A549 (cell line): ENCODE measurements around the gene PRXL2B. TPM values are rescaled to one million over a fixed set of nuclear protein-coding genes. Genes with fewer than 3 reads are reported as not detected.
"Not testable (repeated sequence)": the region's sequence is repeated elsewhere in the genome, so short reads cannot be mapped to it uniquely, and the experiment has no call there.

Experiments
- ATAC-seq, 2 experiments: fragments of 200-7000 bp in 1 of 2; fragments of >200 bp in 1 of 2; cut with Nextera tagmentation in 1 of 2; cut with Tn5 transposase in 1 of 2; 3 replicates each; pipeline versions ENCODE4 v1.8.0 to v1.9.1; 2018 to 2020; ENCODE audit warnings: mild to moderate bottlenecking in 1 of 2, moderate library complexity in 1 of 2
- CTCF ChIA-PET: fragments of 300-600 bp; sonication (Branson Sonifier 250); formaldehyde crosslinking; extraction: SDS; loops from one replicate; lab custom pipeline; 2021; ENCODE audit warnings: antibody characterized with exemption, inconsistent platforms; lab: Yijun Ruan, JAX
- POLR2A ChIA-PET: fragments of 350-600 bp; formaldehyde crosslinking; extraction: SDS; loops from one replicate; lab custom pipeline; 2021; ENCODE audit warnings: antibody characterized with exemption, inconsistent platforms; lab: Yijun Ruan, JAX
- DNase-seq, 2 experiments: peaks; one replicate each; pipeline versions ENCODE4 v3.0.0 to v3.0.0-alpha.2; 2011 to 2016; ENCODE audit warnings: low read depth in 1 of 2, low spot score in 1 of 2
- FAIRE-seq: peaks from 2 replicates; lab custom pipeline; 2011; peaks lifted over from hg19 to GRCh38; lab: Jason Lieb, UNC
- H3K27ac ChIP-seq, 2 experiments: fragments of >200 bp; sonication (Bioruptor Twin); formaldehyde crosslinking; 3 replicates each; pipeline ENCODE4 v1.5.1; 2016 to 2017
- H3K4me1 ChIP-seq: fragments of >200 bp; sonication (Bioruptor Twin); formaldehyde crosslinking; 3 replicates; pipeline ENCODE4 v1.6.1; 2016
- H3K4me2 ChIP-seq: fragments of >200 bp; sonication (Bioruptor Twin); formaldehyde crosslinking; 3 replicates; pipeline ENCODE4 v1.6.1; 2016
- H3K4me3 ChIP-seq: fragments of >200 bp; sonication (Bioruptor Twin); formaldehyde crosslinking; 3 replicates; pipeline ENCODE4 v1.5.1; 2016
- H3K9me3 ChIP-seq: fragments of >200 bp; sonication (Bioruptor Twin); formaldehyde crosslinking; 3 replicates; pipeline ENCODE4 v1.6.1; 2016
- CBX8 ChIP-seq: fragments of 200-600 bp; sonication (generic); IDR thresholded peaks from 2 replicates; pipeline ENCODE4 v1.6.1; 2016
- CEBPB ChIP-seq, 2 experiments: fragments of >200 bp in 1 of 2; sonication (Bioruptor Twin) in 1 of 2; formaldehyde crosslinking in 1 of 2; IDR thresholded peaks; 2 replicates each; pipeline ENCODE4 v1.6.1; 2012 to 2016
- FOSB ChIP-seq: fragments of 250-450 bp; sonication (Bioruptor Pico); IDR thresholded peaks from 2 replicates; pipeline ENCODE4 v1.5.0; 2020; ENCODE audit warnings: mild to moderate bottlenecking, moderate library complexity
- FOSL2 ChIP-seq, 2 experiments: fragments of 450-650 bp in 1 of 2; fragments of >200 bp in 1 of 2; sonication (Bioruptor Twin) in 1 of 2; formaldehyde crosslinking; IDR thresholded peaks; 2 replicates each; pipeline versions ENCODE4 v1.5.0 to v1.6.1; 2016 to 2020; ENCODE audit warnings: mild to moderate bottlenecking in 1 of 2, moderate library complexity in 1 of 2
- HEYL ChIP-seq: fragments of 250-450 bp; sonication (Bioruptor Pico); IDR thresholded peaks from 2 replicates; pipeline ENCODE4 v1.8.0; 2021; ENCODE audit warnings: mild to moderate bottlenecking, moderate library complexity
- JUNB ChIP-seq: fragments of >200 bp; sonication (Bioruptor Twin); formaldehyde crosslinking; IDR thresholded peaks from 2 replicates; pipeline ENCODE4 v1.6.1; 2016
- KDM1A ChIP-seq: fragments of 200-600 bp; sonication (generic); IDR thresholded peaks from 2 replicates; pipeline ENCODE4 v1.6.1; 2016; ENCODE audit warnings: low read depth, mild to moderate bottlenecking
- RAD21 ChIP-seq, 2 experiments: fragments of >200 bp in 1 of 2; sonication (Bioruptor Twin) in 1 of 2; formaldehyde crosslinking in 1 of 2; IDR thresholded peaks in 1 of 2; conservative IDR thresholded peaks in 1 of 2; 2 replicates in 1 of 2; 3 replicates in 1 of 2; pipeline ENCODE4 v1.6.1; 2012 to 2018; ENCODE audit warnings: inconsistent platforms in 1 of 2
- RFX5 ChIP-seq: fragments of 450-650 bp; IDR thresholded peaks from 2 replicates; pipeline ENCODE4 v1.7.1; 2014; ENCODE audit warnings: antibody characterized with exemption, mild to moderate bottlenecking, moderate library complexity
- SMC3 ChIP-seq: fragments of >200 bp; sonication (Bioruptor Twin); formaldehyde crosslinking; IDR thresholded peaks from 3 replicates; pipeline ENCODE4 v1.6.1; 2018; ENCODE audit warnings: inconsistent platforms
- WGBS: methylation state at CpG from one replicate; pipeline ENCODE4 v1.1.6; 2017; ENCODE audit errors: missing lambda C conversion rate; 5-methylcytosine and 5-hydroxymethylcytosine counted together
- polyA plus RNA-seq, 4 experiments: library from polyadenylated mRNA; depleted of rRNA in 3 of 4; stranded (reverse); fragments of >200 nt; fragmentation: RNase III in 1 of 4; extraction: RNeasy Plus Mini Kit Qiagen cat#74134 plus additional on column Dnase treatment in 1 of 4; gene quantifications; 2 replicates in 3 of 4; 3 replicates in 1 of 4; pipeline ENCODE4 v1.2.3, GENCODE V29; 2011 to 2017
- TF ChIP-seq, protein P1 (sequence below): fragments of >200 bp; sonication (Bioruptor Twin); formaldehyde crosslinking; IDR thresholded peaks from 3 replicates; pipeline ENCODE4 v1.5.1; 2016
- TF ChIP-seq, protein P2 (sequence below): IDR thresholded peaks from 2 replicates; pipeline ENCODE4 v1.6.1; 2012; ENCODE audit warnings: low read depth, borderline replicate concordance
- TF ChIP-seq, protein P3 (sequence below): IDR thresholded peaks from 2 replicates; pipeline ENCODE4 v1.6.1; 2012
- TF ChIP-seq, protein P4 (sequence below): fragments of 250-450 bp; sonication (Bioruptor Pico); IDR thresholded peaks from 2 replicates; pipeline ENCODE4 v1.5.0; 2020; ENCODE audit warnings: low read depth, mild to moderate bottlenecking, moderate library complexity

PRXL2B gene
- polyA plus RNA-seq, 2 of the 4 experiments (the other 2 are of a cell fraction): 4.4 to 16.4 TPM

DNA sequence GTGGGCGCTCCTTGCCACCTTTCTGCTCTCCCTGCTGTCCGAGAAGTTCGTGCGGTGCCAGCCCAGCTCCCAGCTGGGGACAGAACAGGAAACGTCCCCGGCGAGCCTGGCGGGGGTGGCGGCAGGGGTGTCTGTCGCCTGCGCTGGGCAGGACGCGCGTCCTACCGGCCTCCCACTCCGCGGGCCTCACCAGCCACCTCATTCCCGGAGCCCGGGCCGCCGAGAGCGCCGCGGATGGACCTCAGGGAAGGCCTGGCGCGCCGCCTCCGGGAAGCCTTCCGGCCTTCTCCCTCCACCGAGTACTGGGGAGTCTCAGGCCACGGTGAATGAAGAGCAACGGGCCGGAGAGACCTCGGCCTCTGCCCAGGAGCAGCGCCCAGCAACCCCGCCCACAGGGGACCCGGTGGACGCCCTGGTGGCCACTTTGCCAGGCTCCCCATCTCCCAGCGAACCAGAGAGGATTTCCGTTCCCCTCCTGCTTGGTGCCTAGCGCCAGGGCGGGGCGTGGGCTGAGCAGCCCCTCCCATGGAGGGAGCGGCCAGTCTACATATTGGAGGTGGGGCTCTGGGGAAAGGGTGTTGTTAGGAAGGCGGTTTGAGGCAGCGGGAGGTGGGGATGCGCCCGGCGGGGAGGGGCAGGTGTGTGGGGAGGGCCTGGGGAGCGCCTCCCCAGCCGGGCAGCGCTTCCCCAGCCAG is 39.9 kb upstream of the PRXL2B start (continued):
- TF ChIP-seq FOSB (CRISPR knock-in tag) (no peak), FOSL2 (IDR thresholded peaks at IDR 0.05) (no peak), FOSL2 (CRISPR knock-in tag; IDR thresholded peaks at IDR 0.05) (no peak), RFX5 (no peak), CEBPB (IDR thresholded peaks at IDR 0.05) (no peak), CBX8 (no peak), JUNB (no peak), KDM1A (0 out of 2 replicates have a peak, but pooled peaks have one; percentile 49)
- TF ChIP-seq, protein P1, sequence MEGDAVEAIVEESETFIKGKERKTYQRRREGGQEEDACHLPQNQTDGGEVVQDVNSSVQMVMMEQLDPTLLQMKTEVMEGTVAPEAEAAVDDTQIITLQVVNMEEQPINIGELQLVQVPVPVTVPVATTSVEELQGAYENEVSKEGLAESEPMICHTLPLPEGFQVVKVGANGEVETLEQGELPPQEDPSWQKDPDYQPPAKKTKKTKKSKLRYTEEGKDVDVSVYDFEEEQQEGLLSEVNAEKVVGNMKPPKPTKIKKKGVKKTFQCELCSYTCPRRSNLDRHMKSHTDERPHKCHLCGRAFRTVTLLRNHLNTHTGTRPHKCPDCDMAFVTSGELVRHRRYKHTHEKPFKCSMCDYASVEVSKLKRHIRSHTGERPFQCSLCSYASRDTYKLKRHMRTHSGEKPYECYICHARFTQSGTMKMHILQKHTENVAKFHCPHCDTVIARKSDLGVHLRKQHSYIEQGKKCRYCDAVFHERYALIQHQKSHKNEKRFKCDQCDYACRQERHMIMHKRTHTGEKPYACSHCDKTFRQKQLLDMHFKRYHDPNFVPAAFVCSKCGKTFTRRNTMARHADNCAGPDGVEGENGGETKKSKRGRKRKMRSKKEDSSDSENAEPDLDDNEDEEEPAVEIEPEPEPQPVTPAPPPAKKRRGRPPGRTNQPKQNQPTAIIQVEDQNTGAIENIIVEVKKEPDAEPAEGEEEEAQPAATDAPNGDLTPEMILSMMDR: no peak
- TF ChIP-seq, protein P2, sequence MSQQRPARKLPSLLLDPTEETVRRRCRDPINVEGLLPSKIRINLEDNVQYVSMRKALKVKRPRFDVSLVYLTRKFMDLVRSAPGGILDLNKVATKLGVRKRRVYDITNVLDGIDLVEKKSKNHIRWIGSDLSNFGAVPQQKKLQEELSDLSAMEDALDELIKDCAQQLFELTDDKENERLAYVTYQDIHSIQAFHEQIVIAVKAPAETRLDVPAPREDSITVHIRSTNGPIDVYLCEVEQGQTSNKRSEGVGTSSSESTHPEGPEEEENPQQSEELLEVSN: 0 out of 2 replicates have a peak, but pooled peaks have one; percentile 13

DNA sequence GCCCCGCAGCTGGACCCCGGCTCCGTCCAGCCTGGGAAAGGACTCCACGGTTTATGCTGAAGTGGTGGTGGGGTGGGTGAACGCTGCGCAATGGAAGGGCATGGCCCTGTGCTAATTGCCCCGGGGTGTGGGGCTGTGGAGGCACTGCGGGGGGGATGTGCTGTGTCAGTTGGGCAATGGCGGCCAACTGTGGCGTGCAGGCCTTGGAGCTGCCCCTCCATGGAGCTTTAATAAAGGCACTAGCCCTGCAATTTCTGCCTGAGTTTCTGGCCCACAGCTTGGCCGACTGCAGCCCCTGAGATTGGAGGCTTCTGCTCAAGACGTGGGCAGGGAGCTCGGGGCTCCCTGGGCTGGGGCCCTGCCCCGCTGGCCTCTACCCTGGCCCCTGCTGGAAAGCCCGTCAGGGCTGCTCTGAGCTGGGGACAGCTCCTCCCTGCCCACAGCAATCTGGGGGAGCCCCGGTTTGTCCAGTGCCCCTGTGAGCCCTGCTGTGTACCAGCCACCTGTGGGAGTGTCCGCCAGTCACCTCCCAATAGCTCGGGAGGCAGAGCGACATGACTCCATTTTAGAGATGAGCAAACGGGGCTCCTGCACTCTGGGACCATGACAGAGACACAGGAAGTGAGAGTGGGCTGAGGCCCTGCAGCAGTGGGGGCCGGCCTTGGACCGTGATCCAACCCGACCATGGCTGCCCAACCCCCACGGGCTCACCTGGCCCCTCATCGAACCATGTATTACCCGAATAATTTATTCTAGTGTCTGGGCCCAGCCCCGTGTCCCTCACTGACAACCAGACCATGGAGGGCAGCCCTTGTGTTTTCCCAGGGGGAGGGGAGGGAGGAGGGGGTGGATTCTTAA is 39.1 kb upstream of the PRXL2B start:
- 47% methylated on average over 6 of the region's 27 CpGs for WGBS
- Histone ChIP-seq H3K4me3 (peak overlapping the region; percentile 74), H3K4me1 (peaks cover 32% of the 10 kb centered on the region), H3K27ac (peak overlapping the region; percentile 89 to 91), H3K9me3 (no peaks in the 10 kb centered on the region), H3K4me2 (peak overlapping the region; percentile 98)
- TF ChIP-seq, protein P3, sequence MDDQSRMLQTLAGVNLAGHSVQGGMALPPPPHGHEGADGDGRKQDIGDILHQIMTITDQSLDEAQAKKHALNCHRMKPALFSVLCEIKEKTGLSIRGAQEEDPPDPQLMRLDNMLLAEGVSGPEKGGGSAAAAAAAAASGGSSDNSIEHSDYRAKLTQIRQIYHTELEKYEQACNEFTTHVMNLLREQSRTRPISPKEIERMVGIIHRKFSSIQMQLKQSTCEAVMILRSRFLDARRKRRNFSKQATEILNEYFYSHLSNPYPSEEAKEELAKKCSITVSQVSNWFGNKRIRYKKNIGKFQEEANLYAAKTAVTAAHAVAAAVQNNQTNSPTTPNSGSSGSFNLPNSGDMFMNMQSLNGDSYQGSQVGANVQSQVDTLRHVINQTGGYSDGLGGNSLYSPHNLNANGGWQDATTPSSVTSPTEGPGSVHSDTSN: no peak
- TF ChIP-seq HEYL (CRISPR knock-in tag): no peak
- TF ChIP-seq KDM1A: no peak
- no peak for DNase-seq
- ChIA-PET POLR2A (interaction anchor here (0.9 to 1.3 kb wide), 3 partner anchors 21 to 134 kb away, joined by 3 to 6 read pairs (median 3); partner anchors contain the start of genes PANK4 and PRXL2B), CTCF (interaction anchor here (0.6 to 5.3 kb wide), 36 partner anchors 8 to 906 kb away, joined by 3 to 63 read pairs (median 4); partner anchors contain the start of genes FAAP20, HES5, PANK4 and PEX10)
- FAIRE-seq: no peak
- peak; percentile 10 to 17; a peak in 5 of 6 replicates for ATAC-seq

DNA sequence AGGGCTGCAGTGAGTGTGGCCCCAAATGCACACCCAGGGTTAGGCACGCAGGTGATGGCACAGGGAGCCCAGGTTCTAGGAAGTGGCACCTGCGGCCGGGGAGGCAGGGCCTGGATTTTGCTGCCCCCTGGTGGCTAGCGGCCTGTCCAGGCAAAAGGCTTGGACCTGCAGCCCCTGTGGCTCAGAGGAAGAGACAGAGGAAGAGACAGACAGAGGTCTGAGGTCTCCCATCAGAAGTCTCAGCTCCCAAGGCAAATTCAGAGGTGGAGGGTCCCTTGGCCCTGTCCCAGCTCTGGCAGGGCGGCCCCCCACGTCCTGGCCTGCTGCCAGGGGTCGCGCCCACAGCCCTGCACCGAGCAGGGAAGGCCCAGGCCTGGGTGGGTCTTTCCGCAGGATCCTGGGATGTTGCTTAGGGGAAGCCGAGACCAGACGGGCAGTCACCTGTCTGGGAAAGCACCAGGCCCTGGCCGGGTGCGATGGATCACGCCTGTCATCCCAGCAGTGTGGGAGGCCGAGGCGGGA is 38.4 kb upstream of the PRXL2B start:
- ATAC-seq: peak in 1 of 2 experiments; percentile 67; a peak in 3 of 6 replicates
- Histone ChIP-seq H3K27ac (peak overlapping the region; percentile 89 to 91; a peak in 3 of 6 replicates), H3K9me3 (no peaks in the 10 kb centered on the region), H3K4me2 (peak overlapping the region; percentile 98), H3K4me1 (peaks cover 32% of the 10 kb centered on the region), H3K4me3 (no peak overlapping the region)
- TF ChIP-seq, protein P4, sequence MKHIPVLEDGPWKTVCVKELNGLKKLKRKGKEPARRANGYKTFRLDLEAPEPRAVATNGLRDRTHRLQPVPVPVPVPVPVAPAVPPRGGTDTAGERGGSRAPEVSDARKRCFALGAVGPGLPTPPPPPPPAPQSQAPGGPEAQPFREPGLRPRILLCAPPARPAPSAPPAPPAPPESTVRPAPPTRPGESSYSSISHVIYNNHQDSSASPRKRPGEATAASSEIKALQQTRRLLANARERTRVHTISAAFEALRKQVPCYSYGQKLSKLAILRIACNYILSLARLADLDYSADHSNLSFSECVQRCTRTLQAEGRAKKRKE (CRISPR knock-in tag): no peak
- TF ChIP-seq, protein P1: peak; percentile 77
- TF ChIP-seq SMC3 (peak; percentile 94), RFX5 (no peak), RAD21 (conservative IDR thresholded peaks at IDR 0.05 in 1 of 2, IDR thresholded peaks at IDR 0.05 in 1 of 2) (peak; percentile 92 to 93)
- CTCF ChIA-PET: interaction anchor here (0.7 to 5.3 kb wide), 24 partner anchors 10 to 905 kb away, joined by 3 to 63 read pairs (median 6); partner anchors contain the start of genes HES5, PANK4 and PEX10
- WGBS: 30% methylated on average over 12 of the region's 17 CpGs
- FAIRE-seq: no peak
- POLR2A ChIA-PET: interaction anchor here (1.3 kb wide), 1 partner anchor 38 kb away, joined by 6 read pairs; the partner anchor contains the start of gene PRXL2B
- peak; percentile 59 to 78 for DNase-seq

DNA sequence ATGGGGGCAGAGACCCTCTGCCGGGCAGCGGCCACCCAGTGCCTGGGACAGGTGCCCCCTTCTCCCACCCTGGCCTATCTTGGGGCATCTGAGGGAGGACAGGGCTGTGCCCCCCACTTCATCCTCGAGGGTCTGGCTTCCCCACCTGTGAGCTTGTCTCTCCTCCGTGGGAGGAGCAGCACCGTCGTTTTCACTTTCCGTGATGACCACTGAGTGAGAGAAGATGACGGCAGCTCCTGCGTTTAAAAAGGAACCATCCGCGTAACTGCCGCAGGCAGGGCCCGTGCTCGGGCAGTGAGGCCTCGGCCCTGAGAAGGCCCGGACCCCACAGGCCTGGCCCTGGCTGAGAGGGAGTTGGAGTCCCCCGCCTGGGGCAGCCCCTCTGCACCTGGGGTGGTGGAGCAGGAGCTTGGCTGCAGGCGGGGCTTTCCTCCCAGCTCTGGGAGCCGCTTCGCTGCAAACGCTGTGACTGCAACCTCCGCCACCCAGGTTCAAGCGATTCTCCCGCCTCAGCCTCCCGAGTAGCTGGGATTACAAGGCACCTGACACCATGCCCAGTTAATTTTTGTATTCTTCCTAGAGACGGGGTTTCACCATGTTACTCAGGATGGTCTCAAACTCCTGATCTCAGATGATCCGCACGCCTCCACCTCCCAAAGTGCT is 37.1 kb upstream of the PRXL2B start:
- POLR2A ChIA-PET, ATAC-seq, H3K9me3 ChIP-seq, DNase-seq, H3K4me3 ChIP-seq, H3K27ac ChIP-seq, H3K4me2 ChIP-seq, FAIRE-seq: not testable (repeated sequence)
- CTCF ChIA-PET: interaction anchor here (0.6 to 4.5 kb wide), 6 partner anchors 35 to 142 kb away, joined by 3 to 63 read pairs (median 6); no protein-coding TSS in a partner anchor
- H3K4me1 ChIP-seq: peaks cover 23% of the 10 kb centered on the region
- WGBS: 89% methylated on average over 23 of the region's 28 CpGs
